GM12878 (cell line): Measurements from ENCODE around the gene SNCB. TPM values are rescaled to one million over a fixed set of nuclear protein-coding genes. Genes with fewer than 3 reads are reported as not detected.

Experiments
- CBFB ChIP-seq: IDR thresholded peaks from 2 replicates; pipeline ENCODE4 v1.6.1; 2016; ENCODE audit warnings: antibody characterized with exemption, low read depth
- CBX5 ChIP-seq: sonication (generic); IDR thresholded peaks from 2 replicates; pipeline ENCODE4 v1.6.1; 2016; ENCODE audit warnings: low read depth, moderate library complexity, mild to moderate bottlenecking, inconsistent platforms
- FOS ChIP-seq: IDR thresholded peaks from 3 replicates; pipeline ENCODE4 v1.6.1; 2011; ENCODE audit warnings: borderline replicate concordance; ENCODE audit not compliant: insufficient read length; ENCODE audit errors: extremely low read depth
- GATAD2B ChIP-seq: fragments of 450-650 bp; conservative IDR thresholded peaks from 2 replicates; pipeline ENCODE4 v1.6.1; 2017; ENCODE audit warnings: low read depth, mild to moderate bottlenecking, moderate library complexity
- IKZF2 ChIP-seq, 2 experiments: fragments of 450-650 bp; IDR thresholded peaks; 2 replicates each; pipeline ENCODE4 v1.6.1; 2017; ENCODE audit warnings: mild to moderate bottlenecking in 2 of 2, moderate library complexity in 2 of 2
- JUND ChIP-seq: IDR thresholded peaks from 2 replicates; pipeline ENCODE4 v1.6.1; 2012; ENCODE audit warnings: low read depth, mild to moderate bottlenecking, low read length, improper control_type of control experiment, moderate library complexity
- KAT2A ChIP-seq: conservative IDR thresholded peaks from 2 replicates; pipeline ENCODE4 v1.6.1; 2011; ENCODE audit warnings: low read depth, low read length; ENCODE audit not compliant: control insufficient read depth
- KDM1A ChIP-seq: fragments of 200-600 bp; sonication (generic); IDR thresholded peaks from 2 replicates; pipeline ENCODE4 v1.6.1; 2016; ENCODE audit warnings: borderline replicate concordance
- MEF2B ChIP-seq: fragments of 450-650 bp; IDR thresholded peaks from 2 replicates; pipeline ENCODE4 v1.6.1; 2018; ENCODE audit warnings: mild to moderate bottlenecking, moderate library complexity; ENCODE audit not compliant: partially characterized antibody, poor library complexity, severe bottlenecking
- NBN ChIP-seq: fragments of 450-650 bp; IDR thresholded peaks from 2 replicates; pipeline ENCODE4 v1.6.1; 2016
- ZNF207 ChIP-seq: fragments of 450-650 bp; IDR thresholded peaks from 2 replicates; pipeline ENCODE4 v1.6.1; 2014; ENCODE audit warnings: antibody characterized with exemption, mild to moderate bottlenecking, borderline replicate concordance
- ZNF24 ChIP-seq: fragments of 450-650 bp; IDR thresholded peaks from 2 replicates; pipeline ENCODE4 v1.6.1; 2017; ENCODE audit warnings: antibody characterized with exemption, mild to moderate bottlenecking
- polyA plus RNA-seq, 11 experiments: library from polyadenylated mRNA; depleted of rRNA in 4 of 11; unstranded in 6 of 11; stranded (reverse) in 5 of 11; fragments of >200 nt; fragmentation: Nextera tagmentation in 4 of 11; fragmentation: Illumina TruSeq in 1 of 11; extraction: Ambion mirVana in 4 of 11; extraction: Trizol in 1 of 11; gene quantifications; 1 replicate in 1 of 11; 2 replicates in 10 of 11; pipeline versions ENCODE4 v1.2.1 to v1.2.3, GENCODE V29; 2011 to 2016; ENCODE audit warnings: inconsistent platforms in 2 of 11, missing spikeins in 2 of 11, low read depth in 1 of 11
- total RNA-seq, 4 experiments: library from RNA; depleted of rRNA in 3 of 4; stranded (reverse); fragments of >200 nt in 3 of 4; fragmentation: Illumina TruSeq in 1 of 4; extraction: Trizol in 1 of 4; gene quantifications; 2 replicates each; pipeline versions ENCODE4 v1.2.1 to v1.2.3, GENCODE V29; 2013 to 2021
- TF ChIP-seq, protein P1 (sequence below): fragments of 450-650 bp; IDR thresholded peaks from 2 replicates; pipeline ENCODE4 v1.6.1; 2017; ENCODE audit warnings: mild to moderate bottlenecking
- TF ChIP-seq, protein P2 (sequence below): fragments of 450-650 bp; IDR thresholded peaks from 2 replicates; pipeline ENCODE4 v1.6.1; 2016; ENCODE audit warnings: mild to moderate bottlenecking
- TF ChIP-seq, protein P3 (sequence below): fragments of 450-650 bp; IDR thresholded peaks from 2 replicates; pipeline ENCODE4 v1.6.1; 2017; ENCODE audit warnings: mild to moderate bottlenecking, moderate library complexity
- TF ChIP-seq, protein P4 (sequence below): fragments of 450-650 bp; IDR thresholded peaks from 2 replicates; pipeline ENCODE4 v1.6.1; 2018; ENCODE audit warnings: mild to moderate bottlenecking, low read depth, moderate library complexity; ENCODE audit not compliant: partially characterized antibody

Gene SNCB
- total and polyA plus RNA-seq, 10 of the 15 experiments (the other 5 are each of a cell fraction or from before 2014, with no cell fraction given), result 0.75 TPM; not detected in 9

DNA sequence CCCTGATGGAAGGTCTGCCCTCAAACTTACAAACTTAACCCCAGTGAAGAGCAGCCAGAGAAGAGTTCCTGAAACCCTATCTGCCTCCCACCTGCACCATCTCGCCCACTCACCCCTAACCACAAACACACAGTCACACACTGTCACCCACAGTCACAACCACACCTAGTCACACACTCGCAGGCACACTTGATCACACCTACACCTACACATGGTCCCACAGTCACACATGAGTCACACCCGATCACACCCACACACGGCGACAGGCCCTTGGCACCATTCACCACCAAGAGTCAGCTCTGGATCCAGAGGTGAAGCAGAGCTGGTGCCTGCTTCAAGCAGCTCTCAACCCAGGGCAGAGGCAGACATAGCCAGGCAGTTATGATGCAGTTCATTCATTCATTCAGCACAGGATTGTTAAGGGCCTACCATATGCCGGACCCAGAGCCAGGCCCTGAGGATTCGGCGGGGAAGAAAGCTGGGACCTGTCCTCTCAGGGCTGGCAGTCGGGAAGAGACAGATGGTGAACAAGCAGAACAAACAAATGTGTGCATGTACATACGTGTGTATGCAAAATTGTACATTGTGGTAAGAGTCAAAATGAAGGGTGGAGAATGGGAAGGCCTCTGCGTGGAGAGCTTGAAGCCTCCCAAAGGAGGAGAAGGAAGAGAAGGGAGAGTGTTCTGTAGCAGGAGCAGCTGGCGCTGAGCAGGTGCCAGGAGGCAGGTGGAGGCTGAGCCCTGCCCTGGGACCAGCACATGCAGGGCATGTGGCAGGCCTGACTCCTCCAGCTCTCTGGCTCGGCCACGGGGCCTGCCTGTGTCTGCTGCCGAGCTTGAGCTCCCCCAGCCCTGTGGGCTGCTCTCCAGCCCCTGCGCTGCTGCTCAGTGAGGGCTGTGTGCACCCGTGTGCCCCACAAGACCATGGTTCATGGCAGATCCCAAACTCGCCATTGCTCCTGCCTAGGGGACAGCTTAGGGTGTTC, 23.4 kb upstream of the SNCB start (continued):
- TF ChIP-seq ZNF207, result no peak
- TF ChIP-seq IKZF2 (IDR thresholded peaks at IDR 0.05), result peak; percentile 74 to 81
- TF ChIP-seq, protein P1, sequence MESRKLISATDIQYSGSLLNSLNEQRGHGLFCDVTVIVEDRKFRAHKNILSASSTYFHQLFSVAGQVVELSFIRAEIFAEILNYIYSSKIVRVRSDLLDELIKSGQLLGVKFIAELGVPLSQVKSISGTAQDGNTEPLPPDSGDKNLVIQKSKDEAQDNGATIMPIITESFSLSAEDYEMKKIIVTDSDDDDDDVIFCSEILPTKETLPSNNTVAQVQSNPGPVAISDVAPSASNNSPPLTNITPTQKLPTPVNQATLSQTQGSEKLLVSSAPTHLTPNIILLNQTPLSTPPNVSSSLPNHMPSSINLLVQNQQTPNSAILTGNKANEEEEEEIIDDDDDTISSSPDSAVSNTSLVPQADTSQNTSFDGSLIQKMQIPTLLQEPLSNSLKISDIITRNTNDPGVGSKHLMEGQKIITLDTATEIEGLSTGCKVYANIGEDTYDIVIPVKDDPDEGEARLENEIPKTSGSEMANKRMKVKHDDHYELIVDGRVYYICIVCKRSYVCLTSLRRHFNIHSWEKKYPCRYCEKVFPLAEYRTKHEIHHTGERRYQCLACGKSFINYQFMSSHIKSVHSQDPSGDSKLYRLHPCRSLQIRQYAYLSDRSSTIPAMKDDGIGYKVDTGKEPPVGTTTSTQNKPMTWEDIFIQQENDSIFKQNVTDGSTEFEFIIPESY, result peak; percentile 60; the same call in 1 of the 2 replicates
- no peak for TF ChIP-seq GATAD2B
- TF ChIP-seq FOS, result no peak
- TF ChIP-seq, protein P2, sequence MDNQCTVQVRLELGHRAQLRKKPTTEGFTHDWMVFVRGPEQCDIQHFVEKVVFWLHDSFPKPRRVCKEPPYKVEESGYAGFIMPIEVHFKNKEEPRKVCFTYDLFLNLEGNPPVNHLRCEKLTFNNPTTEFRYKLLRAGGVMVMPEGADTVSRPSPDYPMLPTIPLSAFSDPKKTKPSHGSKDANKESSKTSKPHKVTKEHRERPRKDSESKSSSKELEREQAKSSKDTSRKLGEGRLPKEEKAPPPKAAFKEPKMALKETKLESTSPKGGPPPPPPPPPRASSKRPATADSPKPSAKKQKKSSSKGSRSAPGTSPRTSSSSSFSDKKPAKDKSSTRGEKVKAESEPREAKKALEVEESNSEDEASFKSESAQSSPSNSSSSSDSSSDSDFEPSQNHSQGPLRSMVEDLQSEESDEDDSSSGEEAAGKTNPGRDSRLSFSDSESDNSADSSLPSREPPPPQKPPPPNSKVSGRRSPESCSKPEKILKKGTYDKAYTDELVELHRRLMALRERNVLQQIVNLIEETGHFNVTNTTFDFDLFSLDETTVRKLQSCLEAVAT, result peak; percentile 88
- TF ChIP-seq KDM1A, result no peak
- TF ChIP-seq ZNF24, result 0 out of 2 replicates have a peak, but pooled peaks have one; percentile 38
- peak; percentile 96 for TF ChIP-seq NBN
- TF ChIP-seq MEF2B, result peak; percentile 55
- no peak for TF ChIP-seq KAT2A
- no peak for TF ChIP-seq CBX5
- TF ChIP-seq, protein P3, sequence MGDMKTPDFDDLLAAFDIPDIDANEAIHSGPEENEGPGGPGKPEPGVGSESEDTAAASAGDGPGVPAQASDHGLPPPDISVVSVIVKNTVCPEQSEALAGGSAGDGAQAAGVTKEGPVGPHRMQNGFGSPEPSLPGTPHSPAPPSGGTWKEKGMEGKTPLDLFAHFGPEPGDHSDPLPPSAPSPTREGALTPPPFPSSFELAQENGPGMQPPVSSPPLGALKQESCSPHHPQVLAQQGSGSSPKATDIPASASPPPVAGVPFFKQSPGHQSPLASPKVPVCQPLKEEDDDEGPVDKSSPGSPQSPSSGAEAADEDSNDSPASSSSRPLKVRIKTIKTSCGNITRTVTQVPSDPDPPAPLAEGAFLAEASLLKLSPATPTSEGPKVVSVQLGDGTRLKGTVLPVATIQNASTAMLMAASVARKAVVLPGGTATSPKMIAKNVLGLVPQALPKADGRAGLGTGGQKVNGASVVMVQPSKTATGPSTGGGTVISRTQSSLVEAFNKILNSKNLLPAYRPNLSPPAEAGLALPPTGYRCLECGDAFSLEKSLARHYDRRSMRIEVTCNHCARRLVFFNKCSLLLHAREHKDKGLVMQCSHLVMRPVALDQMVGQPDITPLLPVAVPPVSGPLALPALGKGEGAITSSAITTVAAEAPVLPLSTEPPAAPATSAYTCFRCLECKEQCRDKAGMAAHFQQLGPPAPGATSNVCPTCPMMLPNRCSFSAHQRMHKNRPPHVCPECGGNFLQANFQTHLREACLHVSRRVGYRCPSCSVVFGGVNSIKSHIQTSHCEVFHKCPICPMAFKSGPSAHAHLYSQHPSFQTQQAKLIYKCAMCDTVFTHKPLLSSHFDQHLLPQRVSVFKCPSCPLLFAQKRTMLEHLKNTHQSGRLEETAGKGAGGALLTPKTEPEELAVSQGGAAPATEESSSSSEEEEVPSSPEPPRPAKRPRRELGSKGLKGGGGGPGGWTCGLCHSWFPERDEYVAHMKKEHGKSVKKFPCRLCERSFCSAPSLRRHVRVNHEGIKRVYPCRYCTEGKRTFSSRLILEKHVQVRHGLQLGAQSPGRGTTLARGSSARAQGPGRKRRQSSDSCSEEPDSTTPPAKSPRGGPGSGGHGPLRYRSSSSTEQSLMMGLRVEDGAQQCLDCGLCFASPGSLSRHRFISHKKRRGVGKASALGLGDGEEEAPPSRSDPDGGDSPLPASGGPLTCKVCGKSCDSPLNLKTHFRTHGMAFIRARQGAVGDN, result no peak
- TF ChIP-seq, protein P4, sequence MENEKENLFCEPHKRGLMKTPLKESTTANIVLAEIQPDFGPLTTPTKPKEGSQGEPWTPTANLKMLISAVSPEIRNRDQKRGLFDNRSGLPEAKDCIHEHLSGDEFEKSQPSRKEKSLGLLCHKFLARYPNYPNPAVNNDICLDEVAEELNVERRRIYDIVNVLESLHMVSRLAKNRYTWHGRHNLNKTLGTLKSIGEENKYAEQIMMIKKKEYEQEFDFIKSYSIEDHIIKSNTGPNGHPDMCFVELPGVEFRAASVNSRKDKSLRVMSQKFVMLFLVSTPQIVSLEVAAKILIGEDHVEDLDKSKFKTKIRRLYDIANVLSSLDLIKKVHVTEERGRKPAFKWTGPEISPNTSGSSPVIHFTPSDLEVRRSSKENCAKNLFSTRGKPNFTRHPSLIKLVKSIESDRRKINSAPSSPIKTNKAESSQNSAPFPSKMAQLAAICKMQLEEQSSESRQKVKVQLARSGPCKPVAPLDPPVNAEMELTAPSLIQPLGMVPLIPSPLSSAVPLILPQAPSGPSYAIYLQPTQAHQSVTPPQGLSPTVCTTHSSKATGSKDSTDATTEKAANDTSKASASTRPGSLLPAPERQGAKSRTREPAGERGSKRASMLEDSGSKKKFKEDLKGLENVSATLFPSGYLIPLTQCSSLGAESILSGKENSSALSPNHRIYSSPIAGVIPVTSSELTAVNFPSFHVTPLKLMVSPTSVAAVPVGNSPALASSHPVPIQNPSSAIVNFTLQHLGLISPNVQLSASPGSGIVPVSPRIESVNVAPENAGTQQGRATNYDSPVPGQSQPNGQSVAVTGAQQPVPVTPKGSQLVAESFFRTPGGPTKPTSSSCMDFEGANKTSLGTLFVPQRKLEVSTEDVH, result no peak
- peak; percentile 39; the same call in 1 of the 2 replicates for TF ChIP-seq CBFB
- no peak for TF ChIP-seq JUND
